A673 (cell line): ENCODE results near the gene CLGN.

ENCODE experiments used
- CTCF ChIP-seq: fragments of 300-800, 200-600 bp; sonication (generic); conservative IDR thresholded peaks from 2 replicates; pipeline ENCODE4 v1.5.1; 2017; ENCODE audit warnings: low read depth, mild to moderate bottlenecking, antibody characterized with exemption, low read length, moderate library complexity, mixed read lengths
- EZH2 ChIP-seq: fragments of 200-600 bp; sonication (generic); IDR thresholded peaks from 2 replicates; pipeline ENCODE4 v1.6.1; 2017; ENCODE audit warnings: borderline replicate concordance, low read depth, mild to moderate bottlenecking, mixed read lengths, antibody characterized with exemption, low read length; ENCODE audit not compliant: poor library complexity, severe bottlenecking

DNA sequence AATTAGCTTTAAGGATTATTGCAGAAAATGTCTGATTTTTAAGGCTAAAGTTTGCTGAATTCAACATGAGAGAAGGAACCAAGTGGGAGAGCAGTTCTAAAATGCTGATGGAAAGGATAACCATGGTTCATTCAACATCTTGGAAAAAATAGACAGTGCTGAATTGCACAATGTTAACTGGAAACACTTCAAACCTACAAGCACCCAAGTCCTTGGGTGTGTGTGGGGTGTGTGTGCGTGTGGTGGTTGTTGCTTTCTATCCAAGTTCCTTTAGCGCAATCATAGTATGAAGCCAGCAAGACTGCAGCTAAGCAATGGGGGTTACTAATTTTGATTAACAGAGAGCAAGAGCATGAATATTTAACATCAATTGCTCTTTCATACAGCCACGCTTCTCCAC, 83.3 kb downstream of the CLGN start:
- TF ChIP-seq CTCF: no peak
- TF ChIP-seq EZH2: no peak
